PC-3 (cell line): Measurements from ENCODE around the gene DEFB119. TPM values are rescaled to one million over a fixed set of nuclear protein-coding genes. Genes with fewer than 3 reads are reported as not detected.

Experiments used
- ATAC-seq: fragments of 200-7000 bp; cut with Tn5 transposase; 2 replicates; pipeline ENCODE4 v1.9.1; 2020; ENCODE audit warnings: mild to moderate bottlenecking, moderate library complexity
- BruUV-seq: library from RNA; stranded (reverse); fragments of 400-500 nt; replicated peaks from 2 replicates; lab custom pipeline; 2021; lab: Mats Ljungman, UMichigan
- CTCF ChIA-PET: fragments of 300-600 bp; sonication (Branson Sonifier 250); formaldehyde crosslinking; loops from one replicate; lab custom pipeline; 2022; ENCODE audit warnings: antibody characterized with exemption; lab: Charles Lee
- POLR2A ChIA-PET: fragments of 300-600 bp; sonication (Branson Sonifier 250); formaldehyde crosslinking; loops from one replicate; lab custom pipeline; 2022; ENCODE audit warnings: antibody characterized with exemption; ENCODE audit not compliant: unreplicated experiment; lab: Charles Lee
- DNase-seq: peaks from one replicate; pipeline ENCODE4 v3.0.0-alpha.2; 2015
- H2AFZ ChIP-seq: fragments of 300-600 bp; sonication (generic); 2 replicates; pipeline ENCODE4 v1.6.0; 2016; ENCODE audit warnings: antibody characterized with exemption, low read length
- H3F3A ChIP-seq: fragments of 300-600 bp; sonication (generic); one replicate; pipeline ENCODE4 v1.6.0; 2017; ENCODE audit warnings: antibody characterized with exemption, low read length, control low read depth, mild to moderate bottlenecking; ENCODE audit not compliant: unreplicated experiment
- H3K27ac ChIP-seq: fragments of 300-600 bp; sonication (generic); 2 replicates; pipeline ENCODE4 v1.5.1; 2016; ENCODE audit warnings: mild to moderate bottlenecking, low read length
- H3K27me3 ChIP-seq: fragments of 300-600 bp; sonication (generic); 2 replicates; pipeline ENCODE4 v1.6.1; 2016; ENCODE audit warnings: low read length, mixed read lengths
- H3K36me3 ChIP-seq: fragments of 300-600 bp; sonication (generic); 2 replicates; pipeline ENCODE4 v1.6.1; 2016; ENCODE audit warnings: low read depth, mixed run types, low read length, mixed read lengths
- H3K4me1 ChIP-seq: fragments of 300-600 bp; sonication (generic); 2 replicates; pipeline ENCODE4 v1.5.1; 2016; ENCODE audit warnings: low read length; ENCODE audit not compliant: insufficient read depth
- H3K4me2 ChIP-seq: fragments of 300-600 bp; sonication (generic); 2 replicates; pipeline ENCODE4 v1.6.0; 2016; ENCODE audit warnings: low read length
- H3K4me3 ChIP-seq: fragments of 300-600 bp; sonication (generic); 2 replicates; pipeline ENCODE4 v1.5.1; 2016; ENCODE audit warnings: mild to moderate bottlenecking, low read length, mixed read lengths
- H3K79me2 ChIP-seq: fragments of 300-600 bp; sonication (generic); 2 replicates; pipeline ENCODE4 v1.6.1; 2017; ENCODE audit warnings: low read length, mixed read lengths
- H3K9ac ChIP-seq: fragments of 300-600 bp; sonication (generic); 2 replicates; pipeline ENCODE4 v1.6.0; 2016; ENCODE audit warnings: mild to moderate bottlenecking, low read length
- H3K9me2 ChIP-seq: fragments of 300-600 bp; sonication (generic); replicated peaks from 2 replicates; pipeline ENCODE4 v1.6.1; 2016; ENCODE audit warnings: mixed run types, low read length, mixed read lengths
- H3K9me3 ChIP-seq: fragments of 300-600 bp; sonication (generic); 2 replicates; pipeline ENCODE4 v1.6.1; 2016; ENCODE audit warnings: low read length, mixed read lengths
- H4K20me1 ChIP-seq: fragments of 300-600 bp; sonication (generic); 2 replicates; pipeline ENCODE4 v1.6.1; 2016; ENCODE audit warnings: low read length, mixed read lengths
- CTCF ChIP-seq: fragments of 300-600 bp; sonication (generic); conservative IDR thresholded peaks from 2 replicates; pipeline ENCODE4 v1.5.1; 2017; ENCODE audit warnings: antibody characterized with exemption, low read depth, mild to moderate bottlenecking, low read length
- EZH2 ChIP-seq: fragments of 300-600 bp; sonication (generic); IDR thresholded peaks from one replicate; pipeline ENCODE4 v1.6.1; 2017; ENCODE audit warnings: antibody characterized with exemption, mild to moderate bottlenecking, low read length; ENCODE audit not compliant: unreplicated experiment
- EZH2phosphoT487 ChIP-seq: fragments of 300-600 bp; sonication (generic); IDR thresholded peaks from 2 replicates; pipeline ENCODE4 v1.6.1; 2018; ENCODE audit warnings: mild to moderate bottlenecking, antibody characterized with exemption, low read length, borderline replicate concordance
- intact Hi-C: fragments of 100-400 bp; cut with micrococcal nuclease; formaldehyde crosslinking; loops from 2 replicates; pipeline ENCODE4 v1.9.0; 2023
- total RNA-seq: library from RNA; depleted of rRNA; stranded (reverse); fragments of >200 nt; gene quantifications from 2 replicates; pipeline ENCODE4 v1.2.3, GENCODE V29; 2014

DEFB119 gene
- total RNA-seq, 1 experiment from 2014 or later, result not detected

- POLR2A ChIA-PET, result no interaction called here
- Histone ChIP-seq H3K27me3 (peaks cover 23% of the 10 kb centered on the region), H3K79me2 (no peaks in the 10 kb centered on the region), H3K27ac (no peak overlapping the region), H3K4me2 (no peak overlapping the region), H4K20me1 (no peaks in the 10 kb centered on the region), H3F3A (no peaks in the 10 kb centered on the region), H3K9me2 (no peaks in the 10 kb centered on the region), H3K4me3 (no peak overlapping the region), H3K9ac (no peak overlapping the region), H2AFZ (no peak overlapping the region), H3K4me1 (no peaks in the 10 kb centered on the region), H3K9me3 (no peaks in the 10 kb centered on the region), H3K36me3 (no peaks in the 10 kb centered on the region)
- ATAC-seq, result no peak
- intact Hi-C loops, result no loop called here
- BruUV-seq, result no TSS peak
- no peak for TF ChIP-seq EZH2phosphoT487
- no peak for TF ChIP-seq CTCF
- TF ChIP-seq EZH2, result no peak
- no peak for DNase-seq
- CTCF ChIA-PET, result no interaction called here
These were observed 35.4 kb upstream of the DEFB119 start for GRCh38 chr20:31425797-31426196.

GRCh38 chr20:31418307-31418706, 27.9 kb upstream of the DEFB119 start:
- DNase-seq (no peak), ATAC-seq (no peak)
- H3K79me2 ChIP-seq, result no peaks in the 10 kb centered on the region
- no peaks in the 10 kb centered on the region for H3F3A ChIP-seq
- POLR2A ChIA-PET, result no interaction called here
- H3K4me2 ChIP-seq, result no peak overlapping the region
- CTCF ChIA-PET, result no interaction called here
- H3K36me3 ChIP-seq, result no peaks in the 10 kb centered on the region
- H3K9me3 ChIP-seq, result no peaks in the 10 kb centered on the region
- H3K9ac ChIP-seq, result no peak overlapping the region
- H4K20me1 ChIP-seq, result no peaks in the 10 kb centered on the region
- no peaks in the 10 kb centered on the region for H3K4me1 ChIP-seq
- BruUV-seq, result no TSS peak
- no peaks in the 10 kb centered on the region for H3K9me2 ChIP-seq
- H3K4me3 ChIP-seq, result no peak overlapping the region
- H3K27me3 ChIP-seq, result peaks cover 45% of the 10 kb centered on the region
- H2AFZ ChIP-seq, result no peak overlapping the region
- TF ChIP-seq CTCF (no peak), EZH2phosphoT487 (no peak), EZH2 (no peak)
- no peak overlapping the region for H3K27ac ChIP-seq
- intact Hi-C loops, result no loop called here

- Histone ChIP-seq H3K4me2 (no peak overlapping the region), H2AFZ (no peak overlapping the region), H3K4me3 (no peak overlapping the region), H3F3A (no peaks in the 10 kb centered on the region), H3K27ac (no peak overlapping the region), H3K9me2 (no peaks in the 10 kb centered on the region), H4K20me1 (no peaks in the 10 kb centered on the region), H3K27me3 (peaks cover 54% of the 10 kb centered on the region), H3K9ac (no peak overlapping the region), H3K9me3 (no peaks in the 10 kb centered on the region), H3K79me2 (no peaks in the 10 kb centered on the region), H3K36me3 (no peaks in the 10 kb centered on the region), H3K4me1 (no peaks in the 10 kb centered on the region)
- no peak for TF ChIP-seq CTCF
- no peak for TF ChIP-seq EZH2phosphoT487
- TF ChIP-seq EZH2, result no peak
- intact Hi-C loops, result no loop called here
- ChIA-PET CTCF (no interaction called here), POLR2A (no interaction called here)
- no TSS peak for BruUV-seq
- ATAC-seq (no peak), DNase-seq (no peak)
These were observed 25.3 kb upstream of the DEFB119 start for GRCh38 chr20:31415653-31416052.
